Transverse colon (tissue), 4 donors: Measurements from ENCODE around the gene KIAA0753.

Experiments
- EP300 ChIP-seq: sonication (generic); formaldehyde crosslinking; IDR thresholded peaks from one replicate; pipeline ENCODE4 v1.6.1; 2017; ENCODE audit warnings: antibody characterized with exemption, low read depth
- POLR2A ChIP-seq: fragments of 450-650 bp; IDR thresholded peaks from one replicate; pipeline ENCODE4 v1.6.1; 2016; ENCODE audit warnings: antibody characterized with exemption, mild to moderate bottlenecking, moderate library complexity
- POLR2AphosphoS5 ChIP-seq, 3 donors: sonication (generic); formaldehyde crosslinking; IDR thresholded peaks; one replicate each; pipeline ENCODE4 v1.6.1; 2016; ENCODE audit warnings: antibody characterized with exemption in 3 of 3
- TF ChIP-seq, protein P1 (sequence below), 5 experiments: fragments of 200-600 bp in 3 of 5; fragments of 450-650 bp in 2 of 5; sonication (generic) in 3 of 5; IDR thresholded peaks; 1 replicate in 2 of 5; 2 replicates in 3 of 5; pipeline ENCODE4 v1.5.1; 2016 to 2017; ENCODE audit warnings: antibody characterized with exemption in 5 of 5, inconsistent platforms in 3 of 5, mild to moderate bottlenecking in 2 of 5, moderate library complexity in 1 of 5

DNA sequence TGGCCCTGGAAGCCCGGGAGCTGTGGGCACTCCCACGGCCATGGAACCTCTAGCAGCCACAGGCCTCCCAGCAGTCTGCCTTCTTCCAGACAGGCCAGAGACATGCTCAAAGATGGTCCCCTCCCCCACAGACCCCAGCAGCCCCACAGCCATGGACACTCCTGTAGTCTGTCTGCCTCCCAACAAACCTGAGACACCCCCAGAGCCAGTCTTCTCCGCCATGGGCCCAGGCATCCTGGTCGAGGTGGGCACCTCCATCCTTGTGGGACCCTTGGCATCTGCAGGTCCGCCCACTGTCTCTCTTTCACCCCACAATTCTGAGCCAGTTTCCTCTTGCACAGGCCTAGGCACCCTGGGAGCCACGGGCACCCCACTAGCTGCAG, 3.1 kb downstream of the KIAA0753 start:
- TF ChIP-seq, protein P1, sequence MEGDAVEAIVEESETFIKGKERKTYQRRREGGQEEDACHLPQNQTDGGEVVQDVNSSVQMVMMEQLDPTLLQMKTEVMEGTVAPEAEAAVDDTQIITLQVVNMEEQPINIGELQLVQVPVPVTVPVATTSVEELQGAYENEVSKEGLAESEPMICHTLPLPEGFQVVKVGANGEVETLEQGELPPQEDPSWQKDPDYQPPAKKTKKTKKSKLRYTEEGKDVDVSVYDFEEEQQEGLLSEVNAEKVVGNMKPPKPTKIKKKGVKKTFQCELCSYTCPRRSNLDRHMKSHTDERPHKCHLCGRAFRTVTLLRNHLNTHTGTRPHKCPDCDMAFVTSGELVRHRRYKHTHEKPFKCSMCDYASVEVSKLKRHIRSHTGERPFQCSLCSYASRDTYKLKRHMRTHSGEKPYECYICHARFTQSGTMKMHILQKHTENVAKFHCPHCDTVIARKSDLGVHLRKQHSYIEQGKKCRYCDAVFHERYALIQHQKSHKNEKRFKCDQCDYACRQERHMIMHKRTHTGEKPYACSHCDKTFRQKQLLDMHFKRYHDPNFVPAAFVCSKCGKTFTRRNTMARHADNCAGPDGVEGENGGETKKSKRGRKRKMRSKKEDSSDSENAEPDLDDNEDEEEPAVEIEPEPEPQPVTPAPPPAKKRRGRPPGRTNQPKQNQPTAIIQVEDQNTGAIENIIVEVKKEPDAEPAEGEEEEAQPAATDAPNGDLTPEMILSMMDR (IDR thresholded peaks at IDR 0.05), result no peak
- TF ChIP-seq POLR2A (no peak), POLR2AphosphoS5 (IDR thresholded peaks at IDR 0.05) (no peak), EP300 (no peak)
